Midbrain (tissue), 1 donor: ENCODE measurements around the gene DENND1A.
"Not testable (repeated sequence)": the region's sequence is repeated elsewhere in the genome, so short reads cannot be mapped to it uniquely, and the experiment has no call there.

Source experiments
- DNase-seq: peaks from one replicate; lab custom pipeline; 2025; lab: John Stamatoyannopoulos, UW

Gene DENND1A

GRCh38 chr9:123771690-123772089 lies 158.2 kb downstream of the DENND1A start:
- no peak for DNase-seq

- DNase-seq, result no peak
Observed at GRCh38 chr9:123769719-123770118, 160.2 kb downstream of the DENND1A start.

GRCh38 chr9:123763910-123764588 lies 165.9 kb downstream of the DENND1A start:
- no peak for DNase-seq

- no peak for DNase-seq
Observed at GRCh38 chr9:123761905-123762605, 167.9 kb downstream of the DENND1A start.

GRCh38 chr9:123757960-123758359 lies 172.0 kb downstream of the DENND1A start:
- no peak for DNase-seq

GRCh38 chr9:123757547-123757946 lies 172.4 kb downstream of the DENND1A start:
- DNase-seq, result no peak

GRCh38 chr9:123756484-123757106 lies 173.3 kb downstream of the DENND1A start:
- no peak for DNase-seq

- no peak for DNase-seq
Observed at GRCh38 chr9:123753669-123754258, 176.2 kb downstream of the DENND1A start.

GRCh38 chr9:123753016-123753415 lies 176.9 kb downstream of the DENND1A start:
- no peak for DNase-seq

- peak; percentile 11 for DNase-seq
Observed at GRCh38 chr9:123749580-123750202, 180.2 kb downstream of the DENND1A start.

- DNase-seq, result no peak
Observed at GRCh38 chr9:123746765-123747164, 183.2 kb downstream of the DENND1A start.

GRCh38 chr9:123745933-123746332 lies 184.0 kb downstream of the DENND1A start:
- no peak for DNase-seq

- DNase-seq, result no peak
Observed at GRCh38 chr9:123745451-123745850, 184.5 kb downstream of the DENND1A start.

- no peak for DNase-seq
Observed at GRCh38 chr9:123743737-123744136, 186.2 kb downstream of the DENND1A start.

- peak; percentile 73 for DNase-seq
Observed at GRCh38 chr9:123742009-123742767, 187.7 kb downstream of the DENND1A start.

GRCh38 chr9:123741214-123741613 lies 188.7 kb downstream of the DENND1A start:
- no peak for DNase-seq

GRCh38 chr9:123739902-123740301 lies 190.0 kb downstream of the DENND1A start:
- DNase-seq, result no peak

GRCh38 chr9:123739387-123739786 lies 190.5 kb downstream of the DENND1A start:
- DNase-seq, result no peak

- no peak for DNase-seq
Observed at GRCh38 chr9:123738648-123739047, 191.3 kb downstream of the DENND1A start.

- DNase-seq, result no peak
Observed at GRCh38 chr9:123735376-123735775, 194.6 kb downstream of the DENND1A start.

- not testable (repeated sequence) for DNase-seq
Observed at GRCh38 chr9:123728571-123728970, 201.4 kb downstream of the DENND1A start.

GRCh38 chr9:123727332-123727731 lies 202.6 kb downstream of the DENND1A start:
- no peak for DNase-seq
